Measurements from ENCODE around the gene PCDH7. TPM values are rescaled to one million over a fixed set of nuclear protein-coding genes. Genes with fewer than 3 reads are reported as not detected.
A peak's percentile ranks its signal among the peaks of the same experiment; 100 is the strongest.

Gene PCDH7
- total RNA-seq, 1 donor from 2014 or later = 72.3 TPM

DNA sequence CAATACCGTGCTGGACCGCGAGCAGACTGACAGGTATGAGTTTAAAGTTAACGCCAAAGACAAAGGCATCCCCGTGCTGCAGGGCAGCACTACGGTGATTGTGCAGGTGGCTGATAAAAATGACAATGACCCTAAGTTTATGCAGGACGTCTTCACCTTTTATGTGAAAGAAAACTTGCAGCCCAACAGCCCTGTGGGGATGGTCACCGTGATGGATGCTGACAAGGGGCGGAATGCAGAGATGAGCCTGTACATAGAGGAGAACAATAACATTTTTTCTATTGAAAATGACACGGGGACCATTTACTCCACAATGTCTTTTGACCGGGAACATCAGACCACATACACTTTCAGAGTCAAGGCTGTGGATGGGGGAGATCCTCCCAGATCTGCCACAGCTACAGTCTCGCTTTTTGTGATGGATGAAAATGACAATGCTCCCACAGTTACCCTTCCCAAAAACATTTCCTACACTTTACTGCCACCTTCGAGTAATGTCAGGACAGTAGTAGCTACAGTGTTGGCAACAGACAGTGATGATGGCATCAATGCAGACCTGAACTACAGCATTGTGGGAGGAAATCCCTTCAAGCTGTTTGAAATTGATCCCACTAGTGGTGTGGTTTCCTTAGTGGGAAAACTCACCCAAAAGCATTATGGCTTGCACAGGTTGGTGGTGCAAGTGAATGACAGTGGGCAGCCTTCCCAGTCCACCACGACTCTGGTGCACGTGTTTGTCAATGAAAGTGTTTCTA, 3.2 kb downstream of the PCDH7 start:
- no peaks in the 10 kb centered on the region for H3K27me3 Mint-ChIP-seq (ENCODE audit: low read depth)
- peaks cover 11% of the 10 kb centered on the region for H3K36me3 Mint-ChIP-seq (ENCODE audit: low read depth)
- H3K4me3 Mint-ChIP-seq (ENCODE audit: unreplicated experiment) = peak overlapping the region; percentile 71
- peaks cover 53% of the 10 kb centered on the region for H3K4me1 Mint-ChIP-seq (ENCODE audit: low read depth)
- DNase-seq (ENCODE audit: low spot score) = no peak
- no peak for TF ChIP-seq CTCF (IDR thresholded peaks at IDR 0.05)
- H3K9me3 Mint-ChIP-seq (ENCODE audit: low read depth) = no peaks in the 10 kb centered on the region
- peak overlapping the region; percentile 66 for H3K27ac Mint-ChIP-seq (ENCODE audit: unreplicated experiment)

DNA sequence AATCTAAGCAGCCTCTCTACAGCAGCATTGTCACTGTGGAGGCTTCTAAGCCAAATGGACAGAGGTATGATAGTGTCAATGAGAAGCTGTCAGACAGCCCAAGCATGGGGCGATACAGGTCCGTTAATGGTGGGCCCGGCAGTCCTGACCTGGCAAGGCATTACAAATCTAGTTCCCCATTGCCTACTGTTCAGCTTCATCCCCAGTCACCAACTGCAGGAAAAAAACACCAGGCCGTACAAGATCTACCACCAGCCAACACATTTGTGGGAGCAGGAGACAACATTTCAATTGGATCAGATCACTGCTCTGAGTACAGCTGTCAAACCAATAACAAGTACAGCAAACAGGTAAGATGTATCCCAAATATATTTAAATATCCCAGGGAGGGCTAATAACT, 4.1 kb downstream of the PCDH7 start:
- no peaks in the 10 kb centered on the region for H3K9me3 Mint-ChIP-seq (ENCODE audit: low read depth)
- H3K27ac Mint-ChIP-seq (ENCODE audit: unreplicated experiment) = peak overlapping the region; percentile 66
- H3K36me3 Mint-ChIP-seq (ENCODE audit: low read depth) = peaks cover 11% of the 10 kb centered on the region
- no peak for TF ChIP-seq CTCF (IDR thresholded peaks at IDR 0.05)
- no peak for DNase-seq (ENCODE audit: low spot score)
- peaks cover 57% of the 10 kb centered on the region for H3K4me1 Mint-ChIP-seq (ENCODE audit: low read depth)
- H3K27me3 Mint-ChIP-seq (ENCODE audit: low read depth) = no peaks in the 10 kb centered on the region
- peak overlapping the region; percentile 71 for H3K4me3 Mint-ChIP-seq (ENCODE audit: unreplicated experiment)

DNA sequence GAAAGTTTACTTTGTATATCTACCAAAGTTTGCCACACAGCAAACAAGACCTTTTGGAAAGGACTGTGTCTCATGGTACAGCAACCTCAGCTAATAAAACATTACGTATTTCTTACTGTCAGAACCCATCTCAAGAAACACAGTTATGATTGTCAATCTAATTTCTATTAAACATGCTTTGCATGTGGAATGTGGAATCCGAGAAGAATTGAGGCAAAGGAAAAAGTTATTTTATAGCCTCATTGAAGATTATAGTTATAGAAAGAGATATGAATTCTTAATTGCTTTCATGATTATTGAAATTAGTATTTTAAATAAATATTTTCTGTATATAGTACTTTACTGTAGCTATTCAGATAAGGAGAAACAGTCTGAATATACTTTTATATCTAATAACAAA, 5.4 kb downstream of the PCDH7 start:
- Mint-ChIP-seq H3K9me3 (ENCODE audit: low read depth) (no peaks in the 10 kb centered on the region), H3K27ac (ENCODE audit: unreplicated experiment) (peak overlapping the region; percentile 83), H3K4me3 (ENCODE audit: unreplicated experiment) (peak overlapping the region; percentile 71), H3K36me3 (ENCODE audit: low read depth) (peaks cover 11% of the 10 kb centered on the region), H3K4me1 (ENCODE audit: low read depth) (peaks cover 62% of the 10 kb centered on the region), H3K27me3 (ENCODE audit: low read depth) (no peaks in the 10 kb centered on the region)
- DNase-seq (ENCODE audit: low spot score) = no peak
- TF ChIP-seq CTCF (IDR thresholded peaks at IDR 0.05) = no peak

GRCh38 chr4:30726090-30726675, 6.0 kb downstream of the PCDH7 start:
- Mint-ChIP-seq H3K9me3 (ENCODE audit: low read depth) (no peaks in the 10 kb centered on the region), H3K36me3 (ENCODE audit: low read depth) (peaks cover 11% of the 10 kb centered on the region), H3K4me1 (ENCODE audit: low read depth) (peaks cover 65% of the 10 kb centered on the region), H3K4me3 (ENCODE audit: unreplicated experiment) (peak overlapping the region; percentile 50), H3K27ac (ENCODE audit: unreplicated experiment) (peak overlapping the region; percentile 41), H3K27me3 (ENCODE audit: low read depth) (no peaks in the 10 kb centered on the region)
- TF ChIP-seq CTCF (IDR thresholded peaks at IDR 0.05) = no peak
- DNase-seq (ENCODE audit: low spot score) = no peak

DNA sequence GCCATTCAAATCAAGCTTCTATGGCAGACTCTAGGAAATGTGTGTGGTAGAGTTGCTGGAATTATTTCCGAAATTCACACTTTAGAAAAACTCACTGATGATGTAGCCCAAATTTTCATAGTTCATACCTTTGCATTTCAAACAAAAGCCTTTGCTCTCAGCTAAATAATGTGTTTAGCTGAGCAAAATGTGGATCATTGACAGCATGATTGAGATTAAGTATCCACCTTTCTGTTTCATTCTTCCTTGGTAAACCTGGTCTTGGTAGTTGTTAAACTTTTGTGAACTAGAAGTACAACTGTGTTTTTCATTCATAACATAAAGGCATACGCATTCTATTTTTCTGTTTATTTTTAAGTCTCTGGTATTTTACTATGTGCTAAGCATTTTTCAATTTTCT, 7.2 kb downstream of the PCDH7 start:
- H3K9me3 Mint-ChIP-seq (ENCODE audit: low read depth) = no peaks in the 10 kb centered on the region
- peaks cover 64% of the 10 kb centered on the region for H3K4me1 Mint-ChIP-seq (ENCODE audit: low read depth)
- no peaks in the 10 kb centered on the region for H3K27me3 Mint-ChIP-seq (ENCODE audit: low read depth)
- H3K36me3 Mint-ChIP-seq (ENCODE audit: low read depth) = peaks cover 10% of the 10 kb centered on the region
- no peak for TF ChIP-seq CTCF (IDR thresholded peaks at IDR 0.05)
- peak overlapping the region; percentile 45 for H3K4me3 Mint-ChIP-seq (ENCODE audit: unreplicated experiment)
- no peak for DNase-seq (ENCODE audit: low spot score)
- H3K27ac Mint-ChIP-seq (ENCODE audit: unreplicated experiment) = peak overlapping the region; percentile 32

All from chondrocyte (in vitro differentiated cells).